Activated CD8-positive, alpha-beta memory T cell treated with anti-CD3 and anti-CD28 coated beads, Interleukin-2, amount 50 U/mL, for 24 hours (primary cell): ENCODE results near the gene HYI.
"Not testable (repeated sequence)": the region's sequence is repeated elsewhere in the genome, so short reads cannot be mapped to it uniquely, and the experiment has no call there.

Source experiments
- DNase-seq: peaks from one replicate; pipeline ENCODE4 v3.0.0-alpha.2; 2020; ENCODE audit errors: extremely low read depth

HYI gene

DNA sequence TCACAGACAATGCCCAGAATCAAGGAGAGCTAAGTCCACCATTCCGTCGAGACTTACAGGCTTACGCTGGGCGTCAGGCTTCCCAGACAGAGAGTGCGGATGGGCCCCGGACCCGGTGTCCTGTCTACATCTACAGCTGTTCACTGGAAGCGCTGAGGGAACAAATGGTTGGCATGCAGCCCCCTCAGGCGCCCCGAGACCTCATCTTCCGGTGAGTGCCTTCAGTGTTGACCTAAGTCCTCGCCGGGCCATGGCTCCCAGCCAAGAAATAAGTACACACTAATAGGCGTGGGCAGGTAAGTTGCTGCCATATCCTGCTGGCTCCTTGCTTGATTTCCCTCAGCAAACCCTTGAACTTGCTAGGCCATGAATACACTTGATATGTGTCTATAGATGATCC lies 26.2 kb downstream of the HYI start:
- no peak for DNase-seq

DNA sequence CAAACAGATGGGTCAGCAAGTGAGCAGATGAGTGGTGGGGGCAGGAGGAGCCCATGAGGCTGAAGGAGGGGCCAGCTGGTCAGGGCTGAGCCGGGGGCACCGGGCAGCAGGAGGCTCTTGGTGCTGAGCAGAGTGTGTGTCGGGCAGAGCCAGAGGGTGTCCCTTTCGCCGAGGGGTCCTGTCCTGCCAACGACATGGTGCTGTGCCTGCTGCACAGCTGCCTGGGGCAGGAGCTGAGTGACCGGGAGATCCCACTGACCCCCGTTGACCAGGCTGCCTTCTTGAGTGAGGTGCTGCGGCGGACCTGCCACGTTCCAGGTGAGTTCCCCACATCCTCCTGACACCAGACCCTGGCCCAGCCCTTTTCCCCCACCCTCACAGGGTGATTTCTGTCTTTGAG lies 27.5 kb downstream of the HYI start:
- DNase-seq: no peak

DNA sequence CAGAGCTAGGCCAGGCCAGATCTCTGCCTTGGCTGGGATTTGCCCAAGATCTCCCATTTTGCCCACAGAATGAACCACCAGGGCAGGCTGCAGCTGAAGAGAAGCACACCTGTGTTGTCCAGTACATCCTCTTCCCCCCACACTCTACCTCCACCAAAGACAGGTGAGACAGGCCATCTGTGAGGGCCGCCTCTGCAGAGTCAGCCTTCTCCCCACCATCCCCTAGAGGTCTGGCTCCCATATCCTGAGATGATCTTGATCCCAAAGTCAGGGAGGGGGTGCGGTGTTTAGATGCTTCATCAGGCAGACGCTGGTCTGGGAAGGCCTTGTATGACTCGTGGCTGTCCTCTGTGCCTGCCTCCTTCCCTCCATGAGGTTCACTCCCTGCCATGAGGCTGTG lies 28.7 kb downstream of the HYI start:
- no peak for DNase-seq

DNA sequence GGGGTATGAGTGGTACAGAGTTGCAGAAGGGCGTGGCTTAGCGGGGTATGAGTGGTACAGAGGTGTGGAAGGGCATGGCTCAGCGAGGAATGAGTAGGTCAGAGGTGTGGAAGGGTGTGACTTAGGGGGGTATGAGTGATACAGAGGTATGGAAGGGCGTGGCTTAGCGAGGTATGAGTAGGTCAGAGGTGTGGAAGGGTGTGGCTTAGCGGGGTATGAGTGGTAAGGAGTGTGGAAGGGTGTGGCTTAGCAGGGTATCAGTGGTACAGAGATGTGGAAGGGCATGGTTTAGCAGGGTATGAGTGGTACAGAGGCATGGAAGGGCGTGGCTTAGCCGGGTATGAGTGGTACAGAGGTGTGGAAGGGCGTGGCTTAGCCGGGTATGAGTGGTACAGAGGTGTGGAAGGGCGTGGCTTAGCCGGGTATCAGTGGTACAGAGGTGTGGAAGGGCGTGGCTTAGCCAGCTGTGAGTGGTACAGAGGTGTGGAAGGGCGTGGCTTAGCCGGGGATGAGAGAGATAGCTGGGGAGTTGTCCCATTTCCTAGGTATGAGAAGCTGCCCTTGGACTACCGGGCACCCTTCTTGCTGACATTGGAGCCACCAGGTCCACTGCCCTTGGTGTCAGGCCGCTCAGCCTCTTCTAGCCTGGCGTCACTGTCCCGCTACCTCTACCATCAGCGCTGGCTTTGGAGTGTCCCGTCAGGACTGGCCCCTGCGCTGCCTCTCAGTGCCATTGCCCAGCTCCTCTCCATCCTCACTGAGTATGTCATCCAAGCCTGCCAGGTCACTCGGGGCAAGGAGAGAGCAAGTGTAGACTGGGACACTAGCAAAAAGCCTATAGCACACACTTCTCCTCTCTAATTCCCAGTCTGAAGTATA lies 29.8 kb downstream of the HYI start:
- DNase-seq: no peak

DNA sequence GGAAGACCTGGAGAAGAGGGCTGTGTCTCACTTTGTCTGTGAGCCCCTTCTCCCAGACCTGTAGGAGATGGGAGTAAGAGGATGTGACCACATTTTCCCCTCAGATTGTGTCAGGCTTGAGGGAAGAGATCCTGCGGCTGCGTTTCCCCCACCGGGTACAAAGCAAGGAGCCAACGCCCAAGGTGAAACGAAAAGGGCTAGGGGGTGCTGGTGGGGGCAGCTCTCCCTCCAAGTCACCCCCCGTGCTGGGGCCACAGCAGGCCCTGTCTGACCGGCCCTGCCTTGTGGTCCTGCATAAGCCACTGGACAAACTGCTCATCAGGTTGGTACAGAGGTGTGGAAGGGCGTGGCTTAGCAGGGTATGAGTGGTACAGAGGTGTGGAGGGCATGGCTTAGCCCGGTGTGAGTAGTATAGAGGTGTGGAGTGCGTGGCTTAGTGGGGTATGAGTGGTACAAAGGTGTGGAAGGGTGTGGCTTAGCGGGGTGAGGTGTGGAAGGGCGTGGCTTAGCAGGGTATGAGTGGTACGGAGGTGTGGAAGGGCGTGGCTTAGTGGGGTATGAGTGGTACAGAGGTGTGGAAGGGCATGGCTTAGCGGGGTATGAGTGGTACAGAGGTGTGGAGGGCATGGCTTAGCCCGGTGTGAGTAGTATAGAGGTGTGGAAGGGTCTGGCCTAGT lies 30.6 kb downstream of the HYI start:
- DNase-seq: no peak

DNA sequence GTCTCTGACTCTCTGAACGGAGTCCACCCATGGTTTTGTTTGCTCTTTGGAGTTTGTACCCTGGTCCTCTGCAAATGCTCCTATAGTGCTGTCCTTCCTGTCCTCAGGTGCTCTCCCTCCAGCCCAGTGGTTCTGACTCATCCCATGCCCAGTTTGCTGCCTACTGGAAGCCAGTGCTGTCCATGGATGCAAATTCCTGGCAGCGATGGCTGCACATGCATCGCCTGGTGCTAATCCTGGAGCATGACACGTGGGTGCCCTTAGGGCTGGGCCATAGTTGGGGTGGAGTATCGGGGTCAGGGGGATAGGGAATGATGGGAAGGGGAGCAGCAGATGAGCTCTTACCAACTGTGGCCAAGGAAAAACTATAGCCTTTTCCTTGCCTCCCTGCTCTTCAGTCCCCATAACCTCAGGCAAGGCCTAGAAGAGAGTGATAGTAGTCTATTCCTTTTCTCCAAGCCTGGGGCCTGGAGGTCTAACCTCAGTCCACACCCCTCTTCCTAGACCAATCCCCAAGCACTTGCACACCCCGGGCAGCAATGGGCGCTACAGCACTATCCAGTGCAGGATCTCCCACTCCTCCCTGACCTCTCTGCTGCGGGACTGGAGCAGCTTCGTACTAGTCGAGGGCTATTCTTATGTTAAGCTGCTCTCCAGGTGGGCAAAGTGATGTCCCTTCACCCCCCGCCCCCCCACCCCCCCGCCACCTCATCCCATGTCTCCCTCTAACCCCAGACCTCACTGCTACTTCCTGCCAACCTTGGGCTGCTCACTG lies 31.6 kb downstream of the HYI start:
- DNase-seq: no peak

DNA sequence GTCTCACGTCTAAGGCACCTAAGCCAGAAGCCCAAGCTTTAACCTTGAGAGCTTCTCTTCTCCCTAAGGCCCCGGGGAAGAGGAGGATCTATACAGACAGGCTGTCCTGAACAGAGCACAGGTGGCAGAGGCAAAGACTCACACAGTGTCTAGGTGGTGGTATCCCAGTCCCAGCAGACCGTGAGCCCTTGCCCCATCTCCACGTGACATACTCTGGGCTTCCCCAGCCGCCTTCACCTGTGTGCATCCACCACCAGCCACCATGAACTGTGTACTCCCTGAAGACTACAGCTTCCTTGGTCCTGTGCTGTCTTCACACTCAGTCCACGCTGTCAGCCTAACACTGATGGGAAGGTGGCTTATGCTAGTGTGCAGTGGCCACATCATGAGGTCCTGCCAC lies 32.3 kb downstream of the HYI start:
- DNase-seq: no peak

DNA sequence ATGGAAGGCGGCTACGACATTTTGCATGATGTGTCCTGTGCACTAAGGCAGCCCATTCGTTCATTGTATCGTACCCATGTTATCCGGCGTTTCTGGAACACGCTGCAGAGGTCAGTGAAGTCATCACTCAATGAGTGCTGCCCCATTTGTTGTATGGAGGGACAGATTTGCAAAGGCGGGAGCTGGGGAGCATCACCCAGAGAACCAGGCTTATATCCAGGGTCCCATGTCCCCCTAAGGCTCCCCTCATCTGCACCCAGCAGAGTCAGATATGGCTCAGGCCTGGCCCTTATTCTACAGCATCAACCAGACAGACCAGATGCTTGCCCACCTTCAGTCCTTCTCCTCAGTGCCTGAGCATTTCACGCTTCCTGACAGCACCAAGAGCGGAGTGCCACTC lies 32.9 kb downstream of the HYI start:
- no peak for DNase-seq

DNA sequence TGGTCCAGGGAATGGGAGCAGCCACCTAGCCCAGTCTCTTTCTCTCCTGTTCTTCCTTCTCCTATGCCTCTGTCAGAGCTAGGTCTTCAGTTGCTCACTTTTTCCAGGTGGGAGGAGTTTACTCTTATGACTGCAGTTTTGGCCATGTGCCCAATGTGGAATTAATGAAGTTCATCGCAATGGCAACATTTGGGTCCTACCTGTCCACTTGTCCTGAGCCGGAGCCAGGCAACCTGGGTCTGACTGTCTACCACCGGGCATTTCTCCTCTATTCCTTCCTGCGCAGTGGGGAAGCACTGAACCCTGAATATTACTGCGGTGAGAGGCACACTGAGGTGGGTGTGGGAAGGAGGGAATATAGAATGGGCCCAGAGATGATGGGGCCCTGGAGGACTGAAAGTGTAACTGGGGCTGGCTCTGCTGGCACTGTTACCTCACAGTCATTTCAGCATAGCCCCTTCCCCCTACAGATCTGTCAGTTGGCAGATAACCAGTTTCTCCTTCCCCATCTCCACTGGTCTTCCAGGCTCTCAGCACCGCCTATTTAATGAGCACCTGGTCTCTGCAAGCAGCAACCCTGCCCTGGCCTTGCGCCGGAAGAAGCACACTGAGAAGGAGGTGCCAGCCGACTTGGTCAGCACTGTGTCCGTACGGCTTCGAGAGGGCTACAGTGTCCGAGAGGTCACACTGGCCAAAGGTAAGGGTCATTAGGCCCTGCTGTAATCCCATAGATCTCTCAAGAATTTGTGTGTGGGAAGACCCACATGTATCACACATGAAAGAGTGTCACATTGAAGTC lies 33.9 kb downstream of the HYI start:
- no peak for DNase-seq

DNA sequence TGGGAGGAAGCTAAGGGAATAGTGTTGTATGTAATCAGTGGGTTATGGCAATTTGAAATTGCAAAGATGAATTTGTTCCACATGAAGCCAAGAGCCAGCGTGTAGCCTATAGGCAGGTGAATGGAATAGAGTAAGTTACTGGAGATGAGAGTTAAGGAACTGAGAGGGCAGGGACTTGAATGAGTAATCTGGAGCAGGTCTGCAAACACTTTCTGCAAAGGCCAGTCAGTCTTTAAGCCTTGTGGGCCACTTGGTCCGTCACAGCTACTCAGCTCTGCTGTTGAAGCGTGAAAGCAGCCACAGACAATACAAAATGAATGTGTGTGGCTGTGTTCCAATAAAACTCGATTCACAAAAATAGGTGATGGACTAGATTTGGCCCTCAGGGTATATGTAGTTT lies 34.9 kb downstream of the HYI start:
- no peak for DNase-seq

DNA sequence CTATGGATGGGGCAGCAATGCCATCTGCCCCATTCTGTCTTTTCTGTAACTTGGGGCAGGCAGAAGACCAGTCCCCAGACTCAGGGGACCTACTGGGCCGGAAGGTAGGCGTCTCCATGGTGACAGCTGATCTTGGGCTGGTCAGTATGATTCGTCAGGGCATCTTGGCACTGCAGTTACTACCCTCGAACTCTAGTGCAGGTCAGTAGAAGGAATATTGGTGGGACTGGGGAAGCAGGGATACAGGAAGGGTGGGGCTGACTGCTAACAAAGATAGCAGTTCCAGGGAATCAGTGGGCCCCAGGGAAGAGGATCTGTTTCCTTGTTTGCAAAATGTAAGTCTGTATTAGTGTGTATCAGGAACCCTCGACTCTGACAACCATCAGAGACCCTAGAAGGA lies 37.8 kb downstream of the HYI start:
- no peak for DNase-seq

DNA sequence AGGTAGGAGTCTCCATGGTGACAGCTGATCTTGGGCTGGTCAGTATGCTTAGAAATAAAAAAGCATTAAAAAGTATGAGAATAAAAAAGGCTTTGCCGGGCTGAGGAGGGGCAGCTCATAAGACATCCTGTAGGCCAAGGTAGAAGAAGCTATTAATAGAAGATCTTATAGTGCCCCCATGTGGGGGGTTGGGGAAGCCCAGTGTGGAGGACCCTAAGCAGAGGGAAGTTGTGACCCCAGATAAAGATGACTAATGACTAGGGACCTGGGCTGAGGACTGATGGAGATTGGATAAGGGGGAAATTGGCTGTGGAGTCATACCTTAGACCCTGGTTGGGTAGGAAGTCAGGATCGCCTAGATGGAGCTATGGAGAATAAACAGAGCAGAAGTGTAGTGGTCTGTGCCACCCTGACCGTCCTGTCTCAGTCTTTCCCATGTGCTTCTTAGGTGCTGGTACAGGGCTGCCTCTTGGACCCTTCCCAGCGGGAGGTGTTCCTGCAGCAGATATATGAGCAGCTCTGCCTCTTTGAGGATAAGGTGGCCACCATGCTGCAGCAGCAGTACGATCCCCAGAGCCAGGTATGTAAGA lies 39.0 kb downstream of the HYI start:
- peak; percentile 17 for DNase-seq

DNA sequence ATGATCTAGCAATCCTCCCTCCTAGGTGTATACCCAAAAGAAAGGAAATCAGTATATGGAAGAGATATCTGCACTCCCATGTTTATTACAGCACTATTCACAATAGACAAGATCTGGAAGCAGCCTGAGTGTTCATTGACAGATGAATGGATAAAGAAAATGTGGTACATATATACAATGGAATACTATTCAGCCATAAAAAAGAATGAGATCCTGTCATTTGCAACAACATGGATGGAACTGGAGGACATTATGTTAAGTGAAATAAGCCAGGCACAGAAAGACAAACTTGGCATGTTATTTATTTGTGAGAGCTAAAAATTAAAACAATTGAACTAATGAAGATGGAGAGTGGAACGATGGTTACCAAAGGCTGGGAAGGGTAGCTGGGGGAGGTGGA lies 40.3 kb downstream of the HYI start:
- DNase-seq: not testable (repeated sequence)

DNA sequence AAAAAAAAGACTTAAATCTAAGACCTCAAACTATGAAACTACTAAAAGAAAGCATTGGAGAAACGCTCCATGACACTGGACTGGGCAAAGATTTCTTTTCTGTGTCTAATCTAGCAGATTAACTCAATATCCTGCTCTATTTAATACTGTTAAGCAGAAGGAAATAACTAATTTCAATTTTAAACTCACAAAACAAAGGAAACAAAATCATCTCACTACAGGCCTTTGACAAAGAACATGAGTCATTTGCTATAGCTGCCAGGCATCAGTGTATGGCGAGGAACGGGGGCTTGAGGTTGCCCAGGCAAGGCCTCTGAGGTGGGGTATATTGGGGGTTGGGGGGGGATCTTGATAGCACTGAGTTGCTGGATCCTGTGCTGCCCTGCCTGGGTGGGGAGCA lies 43.2 kb downstream of the HYI start:
- DNase-seq: no peak

DNA sequence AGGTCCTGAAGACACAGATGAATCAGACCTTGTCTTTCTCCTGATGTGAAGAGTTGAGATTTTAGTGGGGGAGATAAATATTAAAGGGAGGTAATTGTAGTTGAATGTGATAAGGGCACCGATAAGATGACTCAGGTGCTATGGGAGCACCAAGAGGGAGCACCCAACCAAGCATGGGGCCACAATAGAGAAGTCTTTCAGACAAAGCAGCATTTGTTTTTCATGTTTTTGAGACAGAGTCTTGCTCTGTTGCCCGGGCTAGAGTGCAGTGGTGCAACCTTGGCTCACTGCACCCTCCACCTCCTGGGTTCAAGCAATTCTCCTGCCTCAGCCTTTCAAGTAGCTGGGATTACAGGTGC lies 47.9 kb downstream of the HYI start:
- no peak for DNase-seq

DNA sequence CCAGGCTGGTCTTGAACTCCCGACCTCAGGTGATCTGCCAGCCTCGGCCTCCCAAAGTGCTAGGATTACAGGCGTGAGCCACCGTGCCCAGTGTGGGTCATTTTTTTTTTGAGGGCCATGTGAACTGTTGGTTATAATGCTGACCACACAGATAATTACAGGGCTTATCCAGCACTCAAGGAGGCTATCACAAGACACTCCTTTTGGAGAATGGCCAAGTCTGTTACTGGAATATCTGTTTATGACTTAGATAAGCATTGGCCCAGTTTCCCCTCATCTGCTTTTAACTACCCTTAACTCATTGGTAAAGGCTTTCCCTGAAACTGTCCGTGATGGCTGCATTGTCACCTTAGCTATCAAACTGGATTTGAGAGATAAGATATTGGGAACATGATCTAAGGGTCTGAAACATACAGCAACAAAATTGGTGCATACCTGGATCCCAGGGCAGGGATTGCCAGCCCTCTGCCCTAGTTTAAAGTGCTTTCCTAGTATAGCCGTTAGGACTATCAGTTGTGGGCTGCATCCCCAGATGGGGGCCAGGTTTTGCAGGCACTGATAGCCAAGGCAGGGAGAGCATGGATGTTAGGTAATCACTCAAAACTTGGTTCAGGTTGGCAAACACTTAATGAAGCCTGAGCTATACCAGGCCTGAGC lies 48.4 kb downstream of the HYI start:
- no peak for DNase-seq

DNA sequence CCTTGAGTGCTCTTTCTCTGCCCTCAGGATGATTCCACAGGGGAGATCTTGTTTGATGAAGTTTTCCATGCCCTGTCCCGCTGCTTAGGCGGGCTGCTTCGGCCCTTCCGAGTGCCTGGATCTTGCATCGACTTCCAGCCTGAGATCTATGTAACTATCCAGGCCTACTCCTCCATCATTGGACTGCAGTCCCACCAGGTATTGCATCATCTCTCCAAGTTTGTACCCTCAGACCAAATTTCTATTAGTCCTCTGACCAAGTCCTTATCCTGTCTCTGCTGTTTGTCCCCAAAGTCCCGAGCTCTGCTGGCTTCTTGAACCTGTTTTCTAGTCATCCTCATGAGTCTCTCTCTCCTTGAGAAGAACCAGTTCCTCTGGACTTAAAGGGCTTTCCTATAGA lies 49.4 kb downstream of the HYI start:
- DNase-seq: no peak

DNA sequence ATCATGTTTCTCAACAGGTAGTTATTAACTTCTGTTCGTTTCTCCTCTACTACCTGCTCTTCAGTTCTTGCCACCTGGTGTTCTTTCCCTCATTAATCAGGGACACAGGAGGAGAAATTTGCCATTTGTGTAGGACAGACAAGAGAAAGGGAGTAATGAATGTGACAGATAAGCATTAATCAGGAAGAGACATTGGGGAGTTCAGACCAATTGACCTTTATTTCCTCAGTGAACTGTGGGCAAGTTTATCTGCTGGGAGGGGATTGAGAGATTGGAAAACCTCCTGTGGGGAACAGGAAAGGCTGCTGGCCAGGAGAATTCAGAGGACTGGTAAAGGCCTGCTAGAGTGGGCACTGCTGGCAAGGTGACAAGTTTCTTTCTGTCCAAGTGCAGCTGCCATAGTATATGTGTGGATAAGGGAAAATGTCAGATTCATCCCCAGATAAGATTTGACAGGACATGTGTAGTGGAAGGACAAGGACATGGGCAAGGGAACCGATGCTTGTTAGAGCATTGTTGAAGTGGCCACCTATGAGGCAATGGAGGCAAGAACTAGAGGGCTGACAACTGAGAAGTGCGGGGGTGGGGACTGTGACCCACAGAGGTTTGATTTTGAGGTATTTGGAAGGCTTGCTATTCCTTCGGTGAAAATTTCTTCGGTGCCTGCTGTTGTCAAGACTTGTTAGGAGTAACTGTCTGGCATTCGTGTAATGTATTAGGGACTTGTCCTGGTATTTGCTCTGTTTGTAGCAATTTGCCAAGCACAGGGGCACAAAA lies 51.5 kb downstream of the HYI start:
- DNase-seq: no peak
